Activated CD8-positive, alpha-beta memory T cell treated with anti-CD3 and anti-CD28 coated beads, Interleukin-2, amount 10 ng/mL, durations not matched to agents 7 days and 5 days (primary cell): Measurements from ENCODE around the gene RPL29. TPM values are rescaled to one million over a fixed set of nuclear protein-coding genes. Genes with fewer than 3 reads are reported as not detected.

Source experiments
- ATAC-seq: fragments of 150-1000 bp; cut with Tn5 transposase; one replicate; pipeline ENCODE4 v1.10.0; 2021; ENCODE audit warnings: moderate library complexity
- CTCF ChIA-PET: fragments of 350-600 bp; sonication (Branson Sonifier 250); formaldehyde crosslinking; loops from one replicate; lab custom pipeline; 2021; ENCODE audit warnings: antibody characterized with exemption; lab: Charles Lee
- DNase-seq: peaks from one replicate; pipeline ENCODE4 v3.0.0-alpha.2; 2020
- H3K27ac Mint-ChIP-seq: one replicate; pipeline ENCODE4 v1.8.0; 2021; ENCODE audit warnings: mild to moderate bottlenecking, mixed read lengths
- H3K27me3 Mint-ChIP-seq: one replicate; pipeline ENCODE4 v1.8.0; 2021; ENCODE audit warnings: mixed read lengths
- H3K36me3 Mint-ChIP-seq: one replicate; pipeline ENCODE4 v1.8.0; 2021; ENCODE audit warnings: mild to moderate bottlenecking, mixed read lengths
- H3K4me1 Mint-ChIP-seq: one replicate; pipeline ENCODE4 v1.8.0; 2021; ENCODE audit warnings: mixed read lengths
- H3K4me3 Mint-ChIP-seq: one replicate; pipeline ENCODE4 v1.8.0; 2021; ENCODE audit warnings: mild to moderate bottlenecking, moderate library complexity, mixed read lengths
- H3K9me3 Mint-ChIP-seq: one replicate; pipeline ENCODE4 v1.8.0; 2022; ENCODE audit warnings: low read depth, mixed read lengths
- total RNA-seq, 2 experiments: library from RNA; stranded (reverse); gene quantifications; one replicate each; pipeline ENCODE4 v1.2.3, GENCODE V29; 2021

Gene RPL29
- total RNA-seq, 2 experiments from 2014 or later = 1,042 to 1,060 TPM

DNA sequence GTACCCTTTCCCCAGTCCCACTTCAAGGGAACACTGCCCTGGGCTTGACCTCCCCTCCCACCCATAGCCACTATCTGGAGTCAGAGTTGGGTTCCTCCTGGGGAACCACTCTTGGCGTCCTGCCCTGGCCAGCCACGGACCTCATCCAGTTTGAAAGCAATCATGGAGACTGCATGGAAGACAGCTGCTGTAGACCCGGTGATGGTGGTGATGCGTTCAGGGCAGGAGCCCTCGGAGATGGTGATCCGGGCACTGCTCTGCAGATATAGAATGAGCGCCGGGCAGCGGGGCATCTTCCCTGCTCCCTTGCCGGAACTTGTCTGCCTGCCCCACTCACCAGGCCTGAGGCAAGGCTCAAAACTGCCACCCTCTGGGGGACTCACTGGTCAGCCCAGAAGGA is 35.3 kb downstream of the RPL29 start:
- CTCF ChIA-PET = interaction anchor here (3.6 kb wide), 1 partner anchor 14 kb away, joined by 19 read pairs; the partner anchor contains the start of genes ABHD14A and ABHD14B
- Mint-ChIP-seq H3K27ac (no peak overlapping the region), H3K9me3 (no peaks in the 10 kb centered on the region), H3K27me3 (peaks cover 18% of the 10 kb centered on the region), H3K36me3 (no peaks in the 10 kb centered on the region), H3K4me1 (peaks cover 6% of the 10 kb centered on the region), H3K4me3 (no peak overlapping the region)
- DNase-seq = no peak
- no peak for ATAC-seq

DNA sequence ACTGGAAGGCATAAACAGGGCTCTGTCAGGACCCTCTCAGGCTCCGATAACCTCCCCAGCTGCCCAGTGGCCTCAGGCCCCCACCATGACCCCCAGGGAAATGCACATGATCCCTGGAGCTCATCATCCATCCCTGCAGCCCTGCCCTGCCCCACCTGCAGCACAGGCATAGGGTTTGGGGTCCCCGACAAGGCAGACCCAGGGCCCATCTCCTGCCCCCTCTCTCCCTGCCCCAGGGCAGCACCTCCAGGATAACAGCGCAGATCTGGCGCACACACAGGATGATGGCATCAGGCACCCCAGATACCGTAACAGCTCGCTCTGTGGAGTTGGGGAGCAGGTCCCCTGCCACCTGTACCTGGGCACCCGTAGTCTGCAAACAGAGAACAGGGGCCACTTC is 36.0 kb downstream of the RPL29 start:
- Mint-ChIP-seq H3K27me3 (peaks cover 21% of the 10 kb centered on the region), H3K9me3 (no peaks in the 10 kb centered on the region), H3K4me3 (no peak overlapping the region), H3K27ac (no peak overlapping the region), H3K4me1 (peaks cover 6% of the 10 kb centered on the region), H3K36me3 (no peaks in the 10 kb centered on the region)
- DNase-seq (no peak), ATAC-seq (no peak)
- CTCF ChIA-PET = no interaction called here

DNA sequence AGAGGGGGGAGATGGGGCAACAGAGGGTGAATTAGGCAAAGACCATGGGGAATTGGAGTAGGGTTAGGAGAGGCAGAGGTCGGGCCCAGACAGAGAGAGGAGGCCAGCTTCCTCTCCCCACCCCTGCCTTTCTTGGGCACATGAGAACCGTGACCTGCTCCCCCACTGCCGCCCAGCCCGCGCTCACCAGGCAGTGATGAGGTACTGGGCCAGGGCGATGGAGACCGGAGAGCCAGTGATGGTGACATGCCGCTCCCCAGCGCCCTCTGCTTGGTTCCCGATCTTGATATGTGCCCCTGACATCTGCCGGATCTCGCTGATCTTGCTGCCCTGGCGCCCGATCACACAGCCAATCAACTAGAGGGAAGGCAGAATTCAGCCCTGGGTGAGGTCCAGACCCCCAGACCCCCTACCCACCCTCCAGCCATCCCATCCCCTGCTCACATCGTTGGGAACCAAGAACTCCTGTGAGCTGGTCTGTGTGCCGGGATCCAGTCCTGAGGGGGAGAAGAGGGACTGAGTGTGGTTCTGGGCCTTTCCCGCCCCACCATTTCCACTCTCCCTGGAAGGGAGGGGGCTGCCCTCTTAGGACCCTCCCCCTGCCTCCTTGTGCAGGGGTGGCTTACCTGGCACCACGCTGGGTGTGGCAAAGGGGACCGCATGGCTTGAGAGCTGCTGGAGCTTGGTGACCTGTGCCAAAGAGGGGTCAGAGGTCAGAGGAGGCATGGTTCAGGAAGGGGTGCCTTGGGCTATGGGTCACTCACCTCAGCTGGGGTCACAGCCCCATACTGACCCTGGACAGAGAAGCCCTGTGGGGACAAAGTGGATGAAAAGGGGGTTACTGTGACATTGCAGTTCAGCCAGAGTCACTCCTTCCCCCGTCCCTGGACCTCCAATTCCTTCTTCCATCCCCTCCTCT is 36.8 kb downstream of the RPL29 start:
- Mint-ChIP-seq H3K27me3 (peaks cover 28% of the 10 kb centered on the region), H3K4me1 (peaks cover 6% of the 10 kb centered on the region), H3K9me3 (no peaks in the 10 kb centered on the region), H3K36me3 (no peaks in the 10 kb centered on the region), H3K4me3 (no peak overlapping the region), H3K27ac (no peak overlapping the region)
- no peak for DNase-seq
- CTCF ChIA-PET = interaction anchor here (0.8 kb wide), 1 partner anchor 15 kb away, joined by 4 read pairs; the partner anchor contains the start of gene ABHD14B
- no peak for ATAC-seq

DNA sequence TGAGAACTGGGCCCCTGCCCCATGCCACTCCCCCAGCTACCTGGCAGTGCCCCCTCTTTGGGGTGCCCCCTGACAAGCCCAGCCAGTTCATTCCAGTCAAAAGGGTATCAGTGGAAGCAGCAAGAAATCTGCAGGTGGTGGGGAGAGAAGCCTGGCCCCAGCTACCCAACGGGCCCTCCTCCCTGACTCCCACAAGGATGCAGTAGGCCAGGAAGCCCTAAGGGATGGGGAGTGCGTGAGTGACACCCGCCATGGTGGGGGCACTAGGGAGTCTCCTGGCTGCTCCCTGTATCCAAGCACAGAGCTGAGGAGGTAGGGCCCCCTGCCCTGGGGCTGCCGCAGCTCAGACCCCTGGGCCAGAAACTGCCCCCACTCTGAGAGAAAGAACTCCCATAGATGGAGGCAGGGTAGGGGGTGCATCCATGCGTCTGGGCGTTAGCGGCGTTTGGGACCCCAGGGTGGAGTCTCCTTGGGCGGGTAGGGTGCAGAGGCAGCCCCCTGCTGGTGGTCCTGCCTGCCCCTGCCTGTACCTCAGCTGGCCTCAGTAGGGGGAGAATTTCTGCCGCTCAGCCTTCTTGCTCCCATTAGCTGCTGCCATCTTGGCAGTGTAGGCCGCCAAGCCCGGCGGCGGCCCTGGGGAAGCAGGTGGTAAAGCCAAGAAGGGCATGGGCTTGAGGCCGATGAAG is 38.0 kb downstream of the RPL29 start:
- CTCF ChIA-PET = interaction anchor here (0.8 to 1.2 kb wide), 5 partner anchors 8 to 44 kb away, joined by 3 to 6 read pairs (median 3); partner anchors contain the start of genes ABHD14B and PCBP4
- Mint-ChIP-seq H3K27me3 (peaks cover 38% of the 10 kb centered on the region), H3K36me3 (no peaks in the 10 kb centered on the region), H3K27ac (no peak overlapping the region), H3K4me3 (no peak overlapping the region), H3K4me1 (peaks cover 10% of the 10 kb centered on the region), H3K9me3 (no peaks in the 10 kb centered on the region)
- no peak for ATAC-seq
- no peak for DNase-seq

DNA sequence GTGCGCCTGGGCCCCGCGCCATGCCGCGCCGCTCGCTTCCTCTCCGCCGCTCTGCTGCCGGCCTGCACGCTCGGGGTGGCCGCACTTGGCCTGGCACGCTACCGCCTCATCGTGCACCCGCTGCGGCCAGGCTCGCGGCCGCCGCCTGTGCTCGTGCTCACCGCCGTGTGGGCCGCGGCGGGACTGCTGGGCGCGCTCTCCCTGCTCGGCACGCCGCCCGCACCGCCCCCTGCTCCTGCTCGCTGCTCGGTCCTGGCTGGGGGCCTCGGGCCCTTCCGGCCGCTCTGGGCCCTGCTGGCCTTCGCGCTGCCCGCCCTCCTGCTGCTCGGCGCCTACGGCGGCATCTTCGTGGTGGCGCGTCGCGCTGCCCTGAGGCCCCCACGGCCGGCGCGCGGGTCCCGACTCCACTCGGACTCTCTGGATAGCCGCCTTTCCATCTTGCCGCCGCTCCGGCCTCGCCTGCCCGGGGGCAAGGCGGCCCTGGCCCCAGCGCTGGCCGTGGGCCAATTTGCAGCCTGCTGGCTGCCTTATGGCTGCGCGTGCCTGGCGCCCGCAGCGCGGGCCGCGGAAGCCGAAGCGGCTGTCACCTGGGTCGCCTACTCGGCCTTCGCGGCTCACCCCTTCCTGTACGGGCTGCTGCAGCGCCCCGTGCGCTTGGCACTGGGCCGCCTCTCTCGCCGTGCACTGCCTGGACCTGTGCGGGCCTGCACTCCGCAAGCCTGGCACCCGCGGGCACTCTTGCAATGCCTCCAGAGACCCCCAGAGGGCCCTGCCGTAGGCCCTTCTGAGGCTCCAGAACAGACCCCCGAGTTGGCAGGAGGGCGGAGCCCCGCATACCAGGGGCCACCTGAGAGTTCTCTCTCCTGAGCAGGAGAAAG is 39.6 kb downstream of the RPL29 start:
- H3K4me1 Mint-ChIP-seq = peaks cover 10% of the 10 kb centered on the region
- H3K27ac Mint-ChIP-seq = no peak overlapping the region
- no peak overlapping the region for H3K4me3 Mint-ChIP-seq
- DNase-seq (no peak), ATAC-seq (peak; percentile 65)
- CTCF ChIA-PET = interaction anchor here (0.9 to 1.6 kb wide), 5 partner anchors 9 to 17 kb away, joined by 3 to 6 read pairs (median 5); partner anchors contain the start of genes ABHD14B, PCBP4 and RRP9
- H3K9me3 Mint-ChIP-seq = no peaks in the 10 kb centered on the region
- peaks cover 37% of the 10 kb centered on the region for H3K27me3 Mint-ChIP-seq
- H3K36me3 Mint-ChIP-seq = no peaks in the 10 kb centered on the region

DNA sequence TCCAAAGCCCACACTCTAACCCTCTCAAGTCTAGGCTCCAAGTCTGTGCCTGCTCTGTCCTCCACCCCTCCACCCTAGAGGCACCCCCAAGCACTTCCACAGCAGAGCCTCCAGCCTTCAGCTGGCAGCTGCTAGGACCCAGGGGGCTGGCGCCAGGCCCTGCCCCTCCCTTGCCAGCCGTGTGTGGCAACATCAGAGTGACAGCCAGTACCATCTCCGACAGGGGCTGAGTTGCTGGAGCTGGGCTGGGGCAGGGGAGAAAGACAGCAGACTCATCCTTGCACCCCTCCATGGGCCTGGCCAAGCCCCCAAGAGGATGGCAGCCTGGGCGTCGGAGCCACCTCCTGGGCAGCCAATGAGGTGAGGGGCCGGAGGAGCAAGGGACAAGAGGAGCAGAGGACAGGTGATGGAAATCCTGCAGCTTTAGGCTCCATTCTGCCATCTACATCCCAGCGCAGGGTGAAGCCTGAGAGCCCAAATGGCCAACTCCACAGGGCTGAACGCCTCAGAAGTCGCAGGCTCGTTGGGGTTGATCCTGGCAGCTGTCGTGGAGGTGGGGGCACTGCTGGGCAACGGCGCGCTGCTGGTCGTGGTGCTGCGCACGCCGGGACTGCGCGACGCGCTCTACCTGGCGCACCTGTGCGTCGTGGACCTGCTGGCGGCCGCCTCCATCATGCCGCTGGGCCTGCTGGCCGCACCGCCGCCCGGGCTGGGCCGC is 40.4 kb downstream of the RPL29 start, which contains the start of gene GPR62:
TSS of gene GPR62 (plus strand) at position 207 of the 718 bp plus-strand sequence. CDS start at position 479, 272 bp downstream.
- Mint-ChIP-seq H3K27me3 (peaks cover 37% of the 10 kb centered on the region), H3K4me1 (peaks cover 10% of the 10 kb centered on the region), H3K27ac (no peak within 1 kb of the TSS), H3K36me3 (no peaks in the 10 kb centered on the region), H3K9me3 (no peaks in the 10 kb centered on the region), H3K4me3 (no peak within 1 kb of the TSS)
- CTCF ChIA-PET = interaction anchor here (1.2 to 1.6 kb wide), 3 partner anchors 14 to 27 kb away, joined by 3 to 6 read pairs (median 5); partner anchors contain the start of genes ABHD14B and RRP9
- DNase-seq = no peak
- no peak for ATAC-seq

DNA sequence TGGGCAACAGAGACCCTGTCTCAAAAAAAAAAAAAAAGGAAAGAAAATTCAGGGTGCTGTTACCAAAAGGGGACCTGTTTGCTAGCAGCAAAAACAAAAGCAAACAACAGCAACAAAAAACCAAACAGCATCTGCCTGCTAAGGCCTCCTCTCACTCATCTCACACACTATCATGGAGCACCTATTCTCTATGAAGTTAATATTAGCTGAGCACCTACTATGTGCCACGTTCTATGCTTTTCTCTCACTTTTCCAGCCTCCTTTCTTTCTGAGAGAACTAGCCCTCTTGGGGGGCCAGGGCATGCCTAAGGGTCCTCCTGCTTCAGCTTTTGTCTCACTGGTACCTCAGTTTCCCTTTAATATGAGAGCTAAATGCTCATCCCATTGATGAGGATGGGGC is 41.0 kb downstream of the RPL29 start:
- Mint-ChIP-seq H3K36me3 (no peaks in the 10 kb centered on the region), H3K27me3 (peaks cover 37% of the 10 kb centered on the region), H3K27ac (no peak overlapping the region), H3K4me1 (peaks cover 10% of the 10 kb centered on the region), H3K9me3 (no peaks in the 10 kb centered on the region), H3K4me3 (no peak overlapping the region)
- ATAC-seq = no peak
- CTCF ChIA-PET = interaction anchor here (1.2 to 1.6 kb wide), 3 partner anchors 13 to 27 kb away, joined by 3 to 6 read pairs (median 5); partner anchors contain the start of genes ABHD14B and RRP9
- DNase-seq = no peak

DNA sequence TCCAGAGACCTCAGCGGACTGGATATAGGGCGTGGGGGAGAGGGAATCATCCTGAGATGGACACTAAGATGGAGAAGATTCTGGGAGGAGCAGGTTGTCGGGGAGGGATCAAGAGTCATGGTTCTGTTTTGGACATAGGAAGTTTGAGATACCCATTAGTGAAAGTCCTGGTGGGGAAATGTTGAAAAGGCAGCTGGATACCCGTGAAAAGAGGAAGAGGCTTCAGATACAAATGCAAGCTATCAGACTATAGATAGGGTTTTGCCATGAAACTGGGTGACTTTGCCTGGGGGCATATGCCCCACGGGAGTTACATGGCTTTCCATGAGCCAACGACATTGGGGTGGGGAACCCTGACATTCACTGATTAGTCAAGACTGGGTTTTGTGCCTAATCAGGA is 41.6 kb downstream of the RPL29 start:
- no peaks in the 10 kb centered on the region for H3K36me3 Mint-ChIP-seq

DNA sequence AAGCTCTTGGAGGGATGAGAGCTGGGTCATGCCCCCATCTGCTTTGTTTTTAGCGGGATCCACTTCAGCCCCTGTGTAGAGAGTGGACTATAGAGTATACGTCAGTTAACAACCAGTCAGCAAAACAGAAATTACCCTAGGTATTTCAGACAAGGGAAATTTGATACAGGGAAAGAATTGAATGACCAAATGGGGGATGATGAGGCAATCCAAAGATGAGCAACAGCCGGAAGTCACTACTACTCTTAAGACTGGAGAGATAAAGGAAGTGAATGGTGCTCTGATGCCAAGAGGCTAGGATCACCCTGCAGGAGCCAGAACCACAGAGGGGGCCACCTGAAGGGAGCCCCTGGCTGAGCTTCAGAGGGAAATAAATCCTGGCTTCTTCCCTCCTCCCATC is 42.2 kb downstream of the RPL29 start:
- CTCF ChIA-PET = interaction anchor here (1.1 to 3.0 kb wide), 4 partner anchors 10 to 29 kb away, joined by 3 to 7 read pairs (median 6); partner anchors contain the start of genes ABHD14B and ACY1
- H3K4me1 Mint-ChIP-seq = peaks cover 10% of the 10 kb centered on the region

More for the DNA sequence above, 41.6 kb downstream of the RPL29 start:
- Mint-ChIP-seq H3K9me3 (no peaks in the 10 kb centered on the region), H3K4me1 (peaks cover 10% of the 10 kb centered on the region), H3K27ac (no peak overlapping the region), H3K27me3 (peaks cover 37% of the 10 kb centered on the region), H3K4me3 (no peak overlapping the region)
- DNase-seq (no peak), ATAC-seq (no peak)
- CTCF ChIA-PET = interaction anchor here (1.1 to 2.4 kb wide), 4 partner anchors 9 to 29 kb away, joined by 3 to 7 read pairs (median 5); partner anchors contain the start of genes ACY1 and RRP9

DNA sequence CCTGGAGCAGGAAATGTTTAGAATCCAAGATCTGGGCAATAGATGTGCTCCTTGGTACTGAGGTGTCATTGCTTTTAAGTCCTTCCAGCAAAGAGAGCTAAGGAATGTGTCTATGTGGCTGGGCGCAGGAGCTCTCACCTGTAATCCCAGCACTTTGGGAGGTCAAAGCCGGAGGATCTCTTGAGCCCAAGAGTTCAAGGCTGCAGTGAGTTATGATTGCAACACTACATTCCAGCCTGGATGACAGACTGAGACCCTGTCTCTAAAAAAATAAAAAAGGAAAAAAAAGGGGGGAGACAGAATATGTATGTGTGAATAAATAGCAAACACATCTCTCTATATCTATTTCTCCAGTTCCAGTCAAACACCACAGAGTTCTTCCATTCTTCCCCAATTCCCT is 44.8 kb downstream of the RPL29 start:
- Mint-ChIP-seq H3K4me1 (peaks cover 4% of the 10 kb centered on the region), H3K36me3 (no peaks in the 10 kb centered on the region), H3K27ac (no peak overlapping the region), H3K9me3 (no peaks in the 10 kb centered on the region), H3K27me3 (peaks cover 30% of the 10 kb centered on the region), H3K4me3 (no peak overlapping the region)
- CTCF ChIA-PET = interaction anchor here (3.0 kb wide), 1 partner anchor 23 kb away, joined by 7 read pairs; the partner anchor contains the start of gene ABHD14B
- no peak for ATAC-seq
- DNase-seq = no peak

More for the DNA sequence above, 42.2 kb downstream of the RPL29 start:
- peaks cover 37% of the 10 kb centered on the region for H3K27me3 Mint-ChIP-seq
- ATAC-seq (no peak), DNase-seq (no peak)
- H3K9me3 Mint-ChIP-seq = no peaks in the 10 kb centered on the region
- H3K27ac Mint-ChIP-seq = no peak overlapping the region
- H3K36me3 Mint-ChIP-seq = no peaks in the 10 kb centered on the region
- H3K4me3 Mint-ChIP-seq = no peak overlapping the region

DNA sequence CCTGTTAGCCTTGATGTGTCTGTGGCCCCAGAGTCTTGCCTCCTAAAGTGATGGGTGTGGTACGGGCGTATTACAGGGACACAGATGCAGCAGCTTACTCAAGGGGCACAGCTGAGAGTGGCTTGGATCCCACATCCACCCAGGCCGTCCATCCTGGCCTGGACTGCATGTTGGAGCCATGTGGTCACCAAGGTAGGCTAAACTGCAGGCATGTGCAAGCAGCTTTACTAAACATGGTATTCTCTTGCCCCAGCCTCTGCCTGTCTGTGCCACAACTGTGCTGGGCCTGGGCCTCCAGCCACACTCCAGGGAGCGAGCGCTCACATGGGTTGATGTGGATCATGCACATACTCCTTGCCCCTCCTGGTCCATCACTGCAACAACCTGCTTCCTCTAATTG is 46.6 kb downstream of the RPL29 start:
- no peaks in the 10 kb centered on the region for H3K36me3 Mint-ChIP-seq
- no peak for ATAC-seq
- H3K27me3 Mint-ChIP-seq = peaks cover 17% of the 10 kb centered on the region
- H3K9me3 Mint-ChIP-seq = no peaks in the 10 kb centered on the region
- H3K4me1 Mint-ChIP-seq = peaks cover 4% of the 10 kb centered on the region
- no peak for DNase-seq
- H3K4me3 Mint-ChIP-seq = no peak overlapping the region
- H3K27ac Mint-ChIP-seq = no peak overlapping the region
- CTCF ChIA-PET = no interaction called here
